Chondrocyte (in vitro differentiated cells): ENCODE measurements around the gene SYNE1. TPM values are rescaled to one million over a fixed set of nuclear protein-coding genes. Genes with fewer than 3 reads are reported as not detected.
A peak's percentile ranks its signal among the peaks of the same experiment; 100 is the strongest.

ENCODE experiments used
- DNase-seq: peaks from one replicate; pipeline ENCODE4 v3.0.0; 2021; ENCODE audit warnings: mixed read lengths, low spot score
- H3K27ac Mint-ChIP-seq: one replicate; pipeline ENCODE4 v1.8.0; 2021; ENCODE audit warnings: mild to moderate bottlenecking, moderate library complexity, mixed read lengths; ENCODE audit not compliant: unreplicated experiment
- H3K27me3 Mint-ChIP-seq: 2 replicates; pipeline ENCODE4 v1.8.0; 2021; ENCODE audit warnings: low read depth, mixed read lengths
- H3K36me3 Mint-ChIP-seq: 2 replicates; pipeline ENCODE4 v1.8.0; 2021; ENCODE audit warnings: low read depth, mixed read lengths
- H3K4me1 Mint-ChIP-seq: 2 replicates; pipeline ENCODE4 v1.8.0; 2021; ENCODE audit warnings: low read depth, mild to moderate bottlenecking, mixed read lengths
- H3K4me3 Mint-ChIP-seq: one replicate; pipeline ENCODE4 v1.8.0; 2021; ENCODE audit warnings: mild to moderate bottlenecking, moderate library complexity, mixed read lengths; ENCODE audit not compliant: unreplicated experiment
- H3K9me3 Mint-ChIP-seq: 2 replicates; pipeline ENCODE4 v1.8.0; 2021; ENCODE audit warnings: low read depth, mixed read lengths
- CTCF ChIP-seq: fragments of 200-600 bp; sonication (generic); IDR thresholded peaks from 2 replicates; pipeline ENCODE4 v1.5.0; 2021; ENCODE audit warnings: antibody characterized with exemption, mild to moderate bottlenecking, moderate library complexity
- total RNA-seq: library from RNA; stranded (reverse); gene quantifications from 3 replicates; pipeline ENCODE4 v1.2.1, GENCODE V29; 2021

SYNE1 gene
- total RNA-seq, 1 donor from 2014 or later, result 151 TPM

DNA sequence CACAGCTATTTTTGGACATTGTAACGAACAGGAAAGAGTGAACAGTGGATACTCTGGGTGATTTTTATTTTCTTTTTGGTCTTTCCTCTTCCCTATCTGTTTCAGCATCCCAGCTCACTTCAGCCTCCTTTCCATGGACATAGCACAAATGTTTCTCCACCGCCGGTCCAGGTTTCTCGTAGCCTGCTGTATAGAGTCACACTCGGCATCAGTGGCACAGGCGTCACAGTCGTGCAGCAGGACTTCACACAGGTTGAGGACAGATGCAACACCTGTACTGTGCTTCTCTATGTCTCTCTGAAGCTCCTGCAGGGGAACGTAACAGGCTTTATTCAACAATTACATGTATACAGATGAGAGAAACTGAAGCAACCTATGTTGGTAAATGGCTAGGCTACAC is 481.4 kb downstream of the SYNE1 start:
- no peak for TF ChIP-seq CTCF
- Mint-ChIP-seq H3K27me3 (no peaks in the 10 kb centered on the region), H3K4me1 (no peaks in the 10 kb centered on the region), H3K36me3 (peaks cover 36% of the 10 kb centered on the region), H3K9me3 (no peaks in the 10 kb centered on the region), H3K27ac (no peak overlapping the region), H3K4me3 (no peak overlapping the region)
- no peak for DNase-seq

DNA sequence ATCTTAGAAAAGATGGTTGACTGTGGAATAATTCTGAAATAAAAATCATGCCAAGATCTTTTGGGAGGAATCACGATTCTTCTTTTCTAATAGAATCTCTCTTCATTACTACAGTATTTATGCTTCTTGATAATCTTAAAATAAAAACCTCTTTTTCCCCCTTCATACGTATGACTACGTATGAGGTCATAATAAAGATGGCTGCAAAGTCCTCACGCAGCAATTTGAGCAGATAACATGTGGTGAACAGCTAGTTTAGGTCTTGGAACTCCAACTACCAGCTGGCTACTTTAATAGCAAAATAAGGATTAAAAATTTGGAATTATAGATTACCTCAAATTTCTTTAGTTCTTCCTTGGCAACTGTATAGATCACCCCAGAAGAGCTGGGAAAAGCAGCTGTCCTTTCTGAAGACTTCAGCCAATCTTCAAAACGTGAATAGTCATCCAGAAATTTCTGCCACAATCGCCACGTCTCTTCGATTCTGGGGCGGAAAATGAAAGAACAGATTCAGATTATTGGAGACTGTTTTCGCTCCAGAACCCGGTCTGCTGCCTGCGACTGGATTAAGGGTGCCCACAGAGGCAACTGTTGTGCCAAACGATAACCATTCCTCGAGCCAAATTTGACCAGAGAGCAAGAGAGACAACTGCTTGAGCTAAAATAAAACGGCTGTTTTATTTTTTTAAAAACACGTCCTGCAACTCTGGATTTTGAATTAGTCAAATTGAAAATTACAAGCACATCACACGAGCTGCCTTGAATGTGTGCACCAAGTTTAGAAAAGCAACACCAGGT is 482.4 kb downstream of the SYNE1 start:
- Mint-ChIP-seq H3K4me1 (peaks cover 8% of the 10 kb centered on the region), H3K36me3 (peaks cover 35% of the 10 kb centered on the region), H3K27ac (no peak overlapping the region), H3K4me3 (no peak overlapping the region), H3K9me3 (no peaks in the 10 kb centered on the region), H3K27me3 (no peaks in the 10 kb centered on the region)
- TF ChIP-seq CTCF, result no peak
- no peak for DNase-seq

GRCh38 chr6:152151920-152152319 is 485.2 kb downstream of the SYNE1 start:
- TF ChIP-seq CTCF, result no peak
- H3K4me1 Mint-ChIP-seq, result peaks cover 19% of the 10 kb centered on the region
- H3K4me3 Mint-ChIP-seq, result no peak overlapping the region
- peaks cover 47% of the 10 kb centered on the region for H3K36me3 Mint-ChIP-seq
- no peaks in the 10 kb centered on the region for H3K27me3 Mint-ChIP-seq
- H3K27ac Mint-ChIP-seq, result no peak overlapping the region
- DNase-seq, result no peak
- H3K9me3 Mint-ChIP-seq, result no peaks in the 10 kb centered on the region

DNA sequence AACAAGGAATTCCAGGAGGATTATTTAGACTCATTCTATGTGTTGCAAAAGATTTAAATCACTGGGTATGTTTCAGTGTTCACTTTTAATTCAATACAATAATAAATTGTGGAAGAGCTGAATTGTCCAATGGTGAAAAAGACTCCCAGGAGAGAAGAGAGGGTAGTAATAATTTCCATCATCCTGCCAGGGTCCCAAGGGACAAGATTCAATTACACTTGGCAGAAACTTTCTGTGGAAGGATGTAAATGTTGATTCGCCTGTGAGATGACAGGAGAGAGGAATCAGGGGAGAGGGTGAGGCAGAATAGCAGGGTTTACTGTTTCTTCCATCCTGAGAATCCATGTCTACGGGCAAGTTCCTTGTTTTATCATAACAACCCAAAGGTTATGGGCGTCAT is 487.0 kb downstream of the SYNE1 start:
- no peak overlapping the region for H3K4me3 Mint-ChIP-seq
- peaks cover 31% of the 10 kb centered on the region for H3K4me1 Mint-ChIP-seq
- DNase-seq, result no peak
- H3K27ac Mint-ChIP-seq, result peak overlapping the region; percentile 37
- H3K27me3 Mint-ChIP-seq, result no peaks in the 10 kb centered on the region
- H3K36me3 Mint-ChIP-seq, result peaks cover 45% of the 10 kb centered on the region
- H3K9me3 Mint-ChIP-seq, result no peaks in the 10 kb centered on the region
- TF ChIP-seq CTCF, result no peak

DNA sequence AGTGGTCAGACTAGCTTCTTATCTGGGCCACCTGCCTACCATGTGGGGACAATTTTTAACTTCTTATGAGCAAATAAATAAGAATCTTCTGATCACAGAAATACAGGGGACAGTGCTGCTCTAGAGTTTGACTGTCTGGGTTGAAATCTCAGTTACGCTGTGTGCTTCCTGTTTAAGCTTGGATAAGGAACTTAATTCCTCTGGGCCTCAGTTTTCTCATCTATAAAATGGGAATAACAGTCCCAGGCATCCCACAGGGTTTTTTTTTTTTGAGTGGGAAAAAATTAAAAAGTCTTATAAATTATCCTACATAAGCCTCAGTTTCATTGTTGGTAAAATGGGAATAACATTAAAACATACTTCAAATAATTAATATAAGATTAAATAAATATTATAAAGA is 488.8 kb downstream of the SYNE1 start:
- no peak overlapping the region for H3K27ac Mint-ChIP-seq
- no peak for DNase-seq
- no peak for TF ChIP-seq CTCF
- H3K36me3 Mint-ChIP-seq, result peaks cover 43% of the 10 kb centered on the region
- H3K9me3 Mint-ChIP-seq, result no peaks in the 10 kb centered on the region
- no peak overlapping the region for H3K4me3 Mint-ChIP-seq
- H3K27me3 Mint-ChIP-seq, result no peaks in the 10 kb centered on the region
- peaks cover 34% of the 10 kb centered on the region for H3K4me1 Mint-ChIP-seq
